Left ventricle myocardium inferior (tissue), 1 donor: ENCODE measurements around the gene CMIP. TPM values are rescaled to one million over a fixed set of nuclear protein-coding genes. Genes with fewer than 3 reads are reported as not detected.
"Not testable (repeated sequence)": the region's sequence is repeated elsewhere in the genome, so short reads cannot be mapped to it uniquely, and the experiment has no call there.

ENCODE experiments used
- DNase-seq: peaks from one replicate; pipeline ENCODE4 v3.0.0-alpha.2; 2020
- H3K27ac ChIP-seq: fragments of 200-600 bp; replicated peaks from 2 replicates; pipeline ENCODE4 v1.8.0; 2021
- H3K27me3 ChIP-seq: fragments of 200-600 bp; 2 replicates; pipeline ENCODE4 v1.8.0; 2021; ENCODE audit warnings: low read depth
- H3K36me3 ChIP-seq: fragments of 200-600 bp; 2 replicates; pipeline ENCODE4 v1.8.0; 2021
- H3K4me1 ChIP-seq: fragments of 200-600 bp; 2 replicates; pipeline ENCODE4 v1.8.0; 2021
- H3K4me3 ChIP-seq: fragments of 200-600 bp; 2 replicates; pipeline ENCODE4 v1.8.0; 2021; ENCODE audit warnings: mild to moderate bottlenecking, moderate library complexity
- H3K9me3 ChIP-seq: fragments of 200-600 bp; replicated peaks from 2 replicates; pipeline ENCODE4 v1.8.0; 2021
- CTCF ChIP-seq: fragments of 200-600 bp; IDR thresholded peaks from 2 replicates; pipeline ENCODE4 v1.8.0; 2021; ENCODE audit warnings: antibody characterized with exemption, mild to moderate bottlenecking, borderline replicate concordance
- intact Hi-C: fragments of 100-400 bp; cut with micrococcal nuclease; formaldehyde crosslinking; loops from one replicate; pipeline ENCODE4 v1.11.0; 2022
- total RNA-seq: library from RNA; stranded (reverse); fragmentation: NEBNext Ultra II Directional; extraction: Animal tissue kit (Norgen Biotek cat#: 25700); gene quantifications from one replicate; pipeline ENCODE4 v1.2.1, GENCODE V29; 2021
- donor health status: DM: no; HTN: yes; CAD: no; lungs with severe emphysema.

CMIP gene
- total RNA-seq, 1 donor from 2014 or later, result 11.2 TPM

DNA sequence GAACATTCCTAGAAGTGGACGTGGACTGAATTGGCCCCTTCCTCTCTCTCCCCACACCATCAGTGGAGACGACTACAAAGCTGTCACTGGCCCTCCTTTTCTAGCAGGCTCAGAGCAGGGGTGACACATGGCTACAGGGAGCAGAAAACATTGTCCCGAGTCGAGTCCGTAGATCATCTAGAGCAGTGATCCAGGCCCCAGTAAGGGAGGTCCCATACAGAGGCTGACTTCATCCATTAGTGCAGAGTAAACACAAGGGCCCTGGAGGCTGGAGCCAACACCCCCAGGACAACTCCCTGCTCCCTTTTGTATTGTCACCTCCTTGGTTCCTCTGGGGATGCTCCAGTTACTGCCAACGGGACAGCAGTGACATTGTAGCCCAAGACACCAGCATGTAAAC lies 130.7 kb downstream of the CMIP start:
- intact Hi-C loops, result no loop called here
- no peak overlapping the region for H3K4me3 ChIP-seq
- TF ChIP-seq CTCF, result no peak
- H3K36me3 ChIP-seq, result no peaks in the 10 kb centered on the region
- H3K27me3 ChIP-seq, result no peaks in the 10 kb centered on the region
- peaks cover 3% of the 10 kb centered on the region for H3K4me1 ChIP-seq
- no peaks in the 10 kb centered on the region for H3K9me3 ChIP-seq
- H3K27ac ChIP-seq, result no peak overlapping the region
- no peak for DNase-seq

DNA sequence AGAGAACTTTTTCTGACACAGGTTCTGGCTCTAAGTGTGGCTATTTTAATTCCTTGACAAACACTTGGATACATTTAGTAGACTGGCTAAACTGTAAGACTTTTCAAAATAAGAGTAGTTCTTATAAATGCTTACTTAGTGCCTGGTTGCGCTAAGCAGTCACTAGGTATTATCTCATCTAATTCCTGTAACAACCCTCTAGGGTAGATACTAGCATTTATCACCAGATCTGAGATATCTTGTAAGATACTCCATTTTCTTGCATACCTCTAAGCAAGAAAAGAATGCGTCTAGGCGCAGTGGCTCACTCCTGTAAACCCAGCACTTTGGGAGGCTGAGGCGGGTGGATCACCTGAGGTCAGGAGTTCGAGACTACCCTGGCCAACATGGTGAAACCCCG lies 131.2 kb downstream of the CMIP start:
- no peak overlapping the region for H3K27ac ChIP-seq
- H3K36me3 ChIP-seq, result no peaks in the 10 kb centered on the region
- no peaks in the 10 kb centered on the region for H3K27me3 ChIP-seq
- no peak overlapping the region for H3K4me3 ChIP-seq
- no peaks in the 10 kb centered on the region for H3K4me1 ChIP-seq
- intact Hi-C loops, result no loop called here
- no peaks in the 10 kb centered on the region for H3K9me3 ChIP-seq
- DNase-seq, result no peak
- no peak for TF ChIP-seq CTCF

DNA sequence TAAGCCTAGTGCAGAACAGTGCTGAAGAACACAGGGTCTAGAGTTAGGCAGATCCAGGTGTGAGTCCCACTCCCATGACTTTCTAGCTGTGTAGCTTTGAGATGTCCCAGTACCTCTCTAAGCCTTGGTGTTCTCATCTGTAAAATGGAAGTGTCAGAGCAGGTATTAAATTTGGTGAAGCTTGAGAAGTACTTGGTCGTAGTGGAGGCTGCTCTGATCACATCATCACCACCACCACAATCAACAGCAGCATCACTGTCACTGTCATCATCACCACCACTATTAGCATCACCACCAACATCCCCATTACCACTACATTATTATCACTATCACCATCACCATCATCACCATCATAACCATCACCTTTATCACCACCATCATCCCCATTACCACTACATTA lies 132.1 kb downstream of the CMIP start:
- Histone ChIP-seq H3K4me3 (no peak overlapping the region), H3K4me1 (no peaks in the 10 kb centered on the region), H3K9me3 (no peaks in the 10 kb centered on the region), H3K27me3 (no peaks in the 10 kb centered on the region), H3K36me3 (no peaks in the 10 kb centered on the region), H3K27ac (no peak overlapping the region)
- no peak for DNase-seq
- TF ChIP-seq CTCF, result no peak
- intact Hi-C loops, result no loop called here

DNA sequence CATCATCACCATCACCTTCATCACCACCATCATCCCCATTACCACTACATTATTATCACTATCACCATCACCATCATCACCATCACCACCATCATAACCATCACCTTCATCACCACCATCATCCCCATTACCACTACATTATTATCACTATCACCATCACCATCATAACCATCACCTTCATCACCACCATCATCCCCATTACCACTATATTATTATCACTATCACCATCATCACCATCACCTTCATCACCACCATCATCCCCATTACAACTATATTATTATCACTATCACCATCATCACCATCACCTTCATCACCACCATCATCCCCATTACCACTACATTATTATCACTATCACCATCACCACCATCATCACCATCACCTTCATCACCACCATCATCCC lies 132.7 kb downstream of the CMIP start:
- H3K36me3 ChIP-seq, H3K4me3 ChIP-seq, intact Hi-C loops, H3K27me3 ChIP-seq, H3K9me3 ChIP-seq, H3K27ac ChIP-seq, DNase-seq, H3K4me1 ChIP-seq: not testable (repeated sequence)

- no peak for TF ChIP-seq CTCF
- Histone ChIP-seq H3K4me3 (no peak overlapping the region), H3K4me1 (peaks cover 5% of the 10 kb centered on the region), H3K27ac (no peak overlapping the region), H3K27me3 (no peaks in the 10 kb centered on the region), H3K36me3 (no peaks in the 10 kb centered on the region), H3K9me3 (no peaks in the 10 kb centered on the region)
- intact Hi-C loops, result no loop called here
- no peak for DNase-seq
Observed at GRCh38 chr16:81578076-81578475, 133.5 kb downstream of the CMIP start.

GRCh38 chr16:81578636-81579413 lies 134.2 kb downstream of the CMIP start:
- H3K4me1 ChIP-seq, result peaks cover 10% of the 10 kb centered on the region
- no peak for TF ChIP-seq CTCF
- intact Hi-C loops, result no loop called here
- no peaks in the 10 kb centered on the region for H3K27me3 ChIP-seq
- no peaks in the 10 kb centered on the region for H3K36me3 ChIP-seq
- H3K27ac ChIP-seq, result no peak overlapping the region
- no peak for DNase-seq
- H3K9me3 ChIP-seq, result no peaks in the 10 kb centered on the region
- H3K4me3 ChIP-seq, result no peak overlapping the region
